Loucy (cell line): Measurements from ENCODE around the gene CFAP77.

Experiments used
- H2AFZ ChIP-seq: fragments of 200-600 bp; sonication (generic); 2 replicates; pipeline ENCODE4 v1.6.0; 2016; ENCODE audit warnings: antibody characterized with exemption, mild to moderate bottlenecking, low read length, moderate library complexity
- H3F3A ChIP-seq: fragments of 200-600 bp; 2 replicates; pipeline ENCODE4 v1.6.0; 2016; ENCODE audit warnings: antibody characterized with exemption, low read depth, mild to moderate bottlenecking
- H3K27me3 ChIP-seq: fragments of 200-600 bp; sonication (generic); 2 replicates; pipeline ENCODE4 v1.6.1; 2014; ENCODE audit warnings: low read length, mild to moderate bottlenecking; ENCODE audit not compliant: insufficient read depth, poor library complexity, severe bottlenecking
- H3K36me3 ChIP-seq: fragments of 200-600 bp; sonication (generic); 2 replicates; pipeline ENCODE4 v1.6.1; 2016; ENCODE audit warnings: low read length; ENCODE audit not compliant: insufficient read depth
- H3K4me1 ChIP-seq: fragments of 200-600 bp; sonication (generic); 2 replicates; pipeline ENCODE4 v1.5.1; 2014; ENCODE audit warnings: low read length, mild to moderate bottlenecking; ENCODE audit not compliant: insufficient read depth, poor library complexity, severe bottlenecking
- H3K4me2 ChIP-seq: fragments of 200-600 bp; sonication (generic); 2 replicates; pipeline ENCODE4 v1.6.0; 2014; ENCODE audit warnings: antibody characterized with exemption, low read length, low read depth, mild to moderate bottlenecking; ENCODE audit not compliant: poor library complexity, severe bottlenecking
- H3K4me3 ChIP-seq: fragments of 200-600 bp; sonication (generic); 2 replicates; pipeline ENCODE4 v1.5.1; 2014; ENCODE audit warnings: low read length, mild to moderate bottlenecking, mixed read lengths; ENCODE audit not compliant: poor library complexity, severe bottlenecking
- H3K79me2 ChIP-seq: fragments of 200-600 bp; sonication (generic); 2 replicates; pipeline ENCODE4 v1.6.1; 2014; ENCODE audit warnings: low read length; ENCODE audit not compliant: insufficient read depth
- H3K9ac ChIP-seq: fragments of 200-600 bp; sonication (generic); 2 replicates; pipeline ENCODE4 v1.6.0; 2014; ENCODE audit warnings: mild to moderate bottlenecking, low read depth, low read length, moderate library complexity; ENCODE audit not compliant: poor library complexity, severe bottlenecking
- H3K9me2 ChIP-seq: fragments of 200-600 bp; sonication (generic); replicated peaks from 2 replicates; pipeline ENCODE4 v1.6.1; 2016; ENCODE audit warnings: low read depth, low read length, mixed read lengths
- H3K9me3 ChIP-seq: fragments of 200-600 bp; sonication (generic); 2 replicates; pipeline ENCODE4 v1.6.1; 2014; ENCODE audit warnings: mild to moderate bottlenecking, antibody characterized with exemption, low read length, low read depth; ENCODE audit not compliant: insufficient read depth
- H4K20me1 ChIP-seq: fragments of 200-600 bp; sonication (generic); 2 replicates; pipeline ENCODE4 v1.6.0; 2014; ENCODE audit warnings: antibody characterized with exemption, low read length, mild to moderate bottlenecking; ENCODE audit not compliant: insufficient read depth, poor library complexity, severe bottlenecking
- EZH2phosphoT487 ChIP-seq: fragments of 200-600 bp; IDR thresholded peaks from 2 replicates; pipeline ENCODE4 v1.6.1; 2018; ENCODE audit warnings: antibody characterized with exemption, mild to moderate bottlenecking, moderate library complexity, borderline replicate concordance
- TF ChIP-seq, protein P1 (sequence below): fragments of 200-600 bp; sonication (generic); conservative IDR thresholded peaks from 2 replicates; pipeline ENCODE4 v1.5.1; 2014; ENCODE audit warnings: mild to moderate bottlenecking, antibody characterized with exemption, low read length

Gene CFAP77

DNA sequence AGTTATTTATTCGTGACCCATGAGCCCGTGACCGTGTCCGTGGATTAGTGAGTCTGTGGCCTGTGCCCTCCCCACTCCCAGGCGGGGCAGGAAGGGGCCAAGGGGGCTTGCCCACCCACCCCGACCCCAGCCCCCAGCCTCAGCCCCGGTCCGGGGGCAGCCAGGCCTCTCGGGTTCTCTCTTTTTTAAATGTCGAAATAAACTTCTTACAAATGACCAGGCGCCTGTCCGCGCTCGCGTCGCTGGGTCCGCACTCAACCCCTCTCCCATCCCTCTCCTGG is 180.0 kb downstream of the CFAP77 start:
- H3K4me1 ChIP-seq = no peaks in the 10 kb centered on the region
- no peaks in the 10 kb centered on the region for H3K27me3 ChIP-seq
- H4K20me1 ChIP-seq = no peaks in the 10 kb centered on the region
- H3K9ac ChIP-seq = no peak overlapping the region
- H3F3A ChIP-seq = no peaks in the 10 kb centered on the region
- H3K4me3 ChIP-seq = no peak overlapping the region
- H3K36me3 ChIP-seq = peaks cover 9% of the 10 kb centered on the region; the same call in 1 of the 2 replicates
- no peak for TF ChIP-seq EZH2phosphoT487
- TF ChIP-seq, protein P1, sequence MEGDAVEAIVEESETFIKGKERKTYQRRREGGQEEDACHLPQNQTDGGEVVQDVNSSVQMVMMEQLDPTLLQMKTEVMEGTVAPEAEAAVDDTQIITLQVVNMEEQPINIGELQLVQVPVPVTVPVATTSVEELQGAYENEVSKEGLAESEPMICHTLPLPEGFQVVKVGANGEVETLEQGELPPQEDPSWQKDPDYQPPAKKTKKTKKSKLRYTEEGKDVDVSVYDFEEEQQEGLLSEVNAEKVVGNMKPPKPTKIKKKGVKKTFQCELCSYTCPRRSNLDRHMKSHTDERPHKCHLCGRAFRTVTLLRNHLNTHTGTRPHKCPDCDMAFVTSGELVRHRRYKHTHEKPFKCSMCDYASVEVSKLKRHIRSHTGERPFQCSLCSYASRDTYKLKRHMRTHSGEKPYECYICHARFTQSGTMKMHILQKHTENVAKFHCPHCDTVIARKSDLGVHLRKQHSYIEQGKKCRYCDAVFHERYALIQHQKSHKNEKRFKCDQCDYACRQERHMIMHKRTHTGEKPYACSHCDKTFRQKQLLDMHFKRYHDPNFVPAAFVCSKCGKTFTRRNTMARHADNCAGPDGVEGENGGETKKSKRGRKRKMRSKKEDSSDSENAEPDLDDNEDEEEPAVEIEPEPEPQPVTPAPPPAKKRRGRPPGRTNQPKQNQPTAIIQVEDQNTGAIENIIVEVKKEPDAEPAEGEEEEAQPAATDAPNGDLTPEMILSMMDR = no peak
- no peaks in the 10 kb centered on the region for H3K79me2 ChIP-seq
- no peak overlapping the region for H2AFZ ChIP-seq
- no peak overlapping the region for H3K4me2 ChIP-seq
- no peaks in the 10 kb centered on the region for H3K9me2 ChIP-seq
- no peaks in the 10 kb centered on the region for H3K9me3 ChIP-seq

DNA sequence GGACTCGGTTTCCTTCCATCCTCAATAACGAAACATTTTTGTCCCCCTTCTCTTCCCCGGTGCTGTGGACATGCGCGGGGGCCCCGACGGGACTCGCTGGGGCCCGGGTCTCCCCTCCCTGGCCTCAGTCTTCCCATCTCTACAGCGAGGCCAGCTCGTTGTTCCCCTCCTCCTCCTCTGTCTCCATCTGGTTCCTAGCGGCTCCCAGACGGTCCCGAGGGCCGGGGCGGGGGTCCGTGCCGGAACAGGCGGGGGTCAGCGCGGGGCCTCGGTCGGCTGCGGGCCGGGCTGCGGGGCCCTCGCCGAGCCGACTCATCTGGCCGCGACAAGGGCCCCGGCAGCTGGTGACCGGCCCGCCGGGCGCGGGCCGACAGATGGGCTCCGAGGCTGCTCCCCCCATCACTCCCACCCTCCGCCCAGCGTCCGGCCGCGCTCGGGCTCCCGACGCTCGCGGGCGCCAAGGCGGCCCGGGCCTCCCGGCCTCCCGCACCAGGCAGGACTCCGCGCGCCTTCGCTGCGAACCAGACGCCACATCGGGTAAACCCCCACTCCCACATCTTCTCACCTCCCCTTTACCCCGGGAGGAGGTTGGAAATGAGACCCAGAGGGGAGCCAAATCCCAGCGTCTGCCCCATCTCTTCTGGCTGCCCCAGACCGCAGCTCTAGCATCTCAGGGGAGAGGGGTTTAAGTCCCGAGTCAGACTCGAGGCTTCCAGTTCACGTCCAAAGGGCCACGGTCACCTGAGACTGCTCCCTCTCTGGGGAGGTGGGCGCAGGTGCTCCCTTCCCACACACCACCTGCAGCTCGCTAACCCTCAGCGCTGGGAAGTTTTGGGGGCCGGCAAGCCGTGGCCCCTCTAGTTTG is 180.5 kb downstream of the CFAP77 start:
- no peaks in the 10 kb centered on the region for H3K4me1 ChIP-seq
- H3K4me2 ChIP-seq = no peak overlapping the region
- no peaks in the 10 kb centered on the region for H3K79me2 ChIP-seq
- H2AFZ ChIP-seq = no peak overlapping the region
- TF ChIP-seq, protein P1 = no peak
- TF ChIP-seq EZH2phosphoT487 = no peak
- no peaks in the 10 kb centered on the region for H4K20me1 ChIP-seq
- peaks cover 9% of the 10 kb centered on the region; the same call in 1 of the 2 replicates for H3K36me3 ChIP-seq
- no peaks in the 10 kb centered on the region for H3K9me3 ChIP-seq
- H3K4me3 ChIP-seq = no peak overlapping the region
- no peaks in the 10 kb centered on the region for H3F3A ChIP-seq
- H3K27me3 ChIP-seq = no peaks in the 10 kb centered on the region
- H3K9me2 ChIP-seq = no peaks in the 10 kb centered on the region
- no peak overlapping the region for H3K9ac ChIP-seq

DNA sequence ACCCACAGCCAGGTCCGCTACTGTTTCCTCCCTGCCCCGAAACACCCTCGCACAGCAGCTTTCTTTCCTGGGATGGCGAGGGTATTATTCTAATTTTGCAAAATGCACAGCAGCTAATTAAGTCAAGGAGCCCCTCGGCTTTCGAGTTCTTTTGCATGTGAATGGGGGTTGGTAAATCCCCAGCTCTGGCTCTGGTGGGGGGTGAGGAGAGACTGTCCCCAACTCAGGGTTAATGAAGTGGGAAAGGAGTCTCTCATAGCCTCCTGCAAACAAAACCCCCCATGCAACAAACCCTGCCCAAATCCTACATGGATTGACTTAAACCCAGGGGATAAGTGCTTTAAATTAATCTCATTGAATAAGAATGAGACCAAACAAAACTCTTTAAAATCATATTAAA is 181.2 kb downstream of the CFAP77 start:
- Histone ChIP-seq H3K4me3 (no peak overlapping the region), H3K79me2 (no peaks in the 10 kb centered on the region), H3K4me2 (no peak overlapping the region), H4K20me1 (no peaks in the 10 kb centered on the region), H3K9ac (no peak overlapping the region), H3F3A (no peaks in the 10 kb centered on the region), H3K9me3 (no peaks in the 10 kb centered on the region), H3K36me3 (peaks cover 9% of the 10 kb centered on the region; the same call in 1 of the 2 replicates), H3K27me3 (no peaks in the 10 kb centered on the region), H2AFZ (no peak overlapping the region), H3K9me2 (no peaks in the 10 kb centered on the region), H3K4me1 (no peaks in the 10 kb centered on the region)
- TF ChIP-seq, protein P1 = no peak
- TF ChIP-seq EZH2phosphoT487 = no peak
